Measurements from ENCODE around the gene LAPTM5. TPM values are rescaled to one million over a fixed set of nuclear protein-coding genes. Genes with fewer than 3 reads are reported as not detected.

The LAPTM5 gene
- total and polyA plus RNA-seq, 2 of the 13 experiments (the other 11 are each of a cell fraction or from before 2014, with no cell fraction given) = 0.41 to 0.86 TPM

DNA sequence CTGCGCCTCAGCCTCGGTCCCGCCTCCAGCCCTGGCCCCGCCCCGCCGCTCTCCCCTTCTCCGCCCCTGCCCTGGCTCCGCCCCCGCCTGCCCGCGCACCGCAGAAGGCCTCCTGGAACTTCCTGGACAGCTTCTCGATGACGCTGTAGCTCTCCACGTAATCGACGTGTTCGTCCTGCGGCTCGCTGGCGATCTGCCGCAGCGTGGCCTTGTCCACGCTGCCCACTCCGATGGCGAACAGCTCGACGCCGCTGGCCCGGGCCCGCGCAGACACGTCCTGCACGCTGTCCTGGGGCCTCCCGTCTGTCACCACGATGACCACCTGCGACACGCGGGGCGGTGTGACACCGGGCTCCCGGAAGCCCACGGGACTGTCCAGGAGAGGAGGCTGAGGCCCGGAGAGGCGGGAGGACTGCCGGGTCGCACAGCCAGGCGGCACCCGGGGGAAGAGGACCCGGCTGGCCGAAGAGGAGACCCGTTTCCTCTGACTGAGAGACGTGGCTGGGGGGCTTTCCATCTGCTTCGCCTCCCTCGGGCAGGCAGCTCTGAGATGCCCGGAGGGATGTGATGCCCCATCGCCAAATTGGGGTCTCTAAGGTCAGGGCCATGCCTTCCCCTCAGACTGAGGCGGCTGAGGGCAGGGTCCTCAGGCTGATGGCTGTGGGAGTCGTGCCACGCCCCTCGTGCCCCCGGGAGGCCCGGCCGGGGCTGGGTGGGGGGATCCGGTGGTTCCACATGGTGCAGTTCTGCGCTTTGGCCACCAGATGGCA lies 38.8 kb downstream of the LAPTM5 start (continued):
- TF ChIP-seq, protein P1, sequence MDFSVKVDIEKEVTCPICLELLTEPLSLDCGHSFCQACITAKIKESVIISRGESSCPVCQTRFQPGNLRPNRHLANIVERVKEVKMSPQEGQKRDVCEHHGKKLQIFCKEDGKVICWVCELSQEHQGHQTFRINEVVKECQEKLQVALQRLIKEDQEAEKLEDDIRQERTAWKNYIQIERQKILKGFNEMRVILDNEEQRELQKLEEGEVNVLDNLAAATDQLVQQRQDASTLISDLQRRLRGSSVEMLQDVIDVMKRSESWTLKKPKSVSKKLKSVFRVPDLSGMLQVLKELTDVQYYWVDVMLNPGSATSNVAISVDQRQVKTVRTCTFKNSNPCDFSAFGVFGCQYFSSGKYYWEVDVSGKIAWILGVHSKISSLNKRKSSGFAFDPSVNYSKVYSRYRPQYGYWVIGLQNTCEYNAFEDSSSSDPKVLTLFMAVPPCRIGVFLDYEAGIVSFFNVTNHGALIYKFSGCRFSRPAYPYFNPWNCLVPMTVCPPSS (IDR thresholded peaks at IDR 0.05) = no peak
- peak; percentile 66; the same call in 1 of the 2 replicates for TF ChIP-seq KLF11 (CRISPR knock-in tag; IDR thresholded peaks at IDR 0.05)
- TF ChIP-seq ZNF276 (CRISPR knock-in tag; IDR thresholded peaks at IDR 0.05; ENCODE audit: low read depth) = peak; percentile 50; the same call in 1 of the 2 replicates
- peak; percentile 98 for TF ChIP-seq RAD21 (CRISPR knock-in tag; IDR thresholded peaks at IDR 0.05)
- TF ChIP-seq MTA1 (CRISPR knock-in tag; IDR thresholded peaks at IDR 0.05; ENCODE audit: borderline replicate concordance) = peak; percentile 85; the same call in 1 of the 2 replicates
- TF ChIP-seq HNRNPL (IDR thresholded peaks at IDR 0.05; ENCODE audit: low read depth, low read length) = 0 out of 2 replicates have a peak, but pooled peaks have one; percentile 13
- no peak for TF ChIP-seq AFF4 (CRISPR knock-in tag; IDR thresholded peaks at IDR 0.05)
- no peak for TF ChIP-seq HMG20B (CRISPR knock-in tag; conservative IDR thresholded peaks at IDR 0.05)
- TF ChIP-seq ZSCAN9 (CRISPR knock-in tag; IDR thresholded peaks at IDR 0.05; ENCODE audit: borderline replicate concordance) = no peak; the same call in 1 of the 2 replicates
- peak; percentile 88 for TF ChIP-seq ZNF430 (CRISPR knock-in tag; IDR thresholded peaks at IDR 0.05)
- TF ChIP-seq, protein P2, sequence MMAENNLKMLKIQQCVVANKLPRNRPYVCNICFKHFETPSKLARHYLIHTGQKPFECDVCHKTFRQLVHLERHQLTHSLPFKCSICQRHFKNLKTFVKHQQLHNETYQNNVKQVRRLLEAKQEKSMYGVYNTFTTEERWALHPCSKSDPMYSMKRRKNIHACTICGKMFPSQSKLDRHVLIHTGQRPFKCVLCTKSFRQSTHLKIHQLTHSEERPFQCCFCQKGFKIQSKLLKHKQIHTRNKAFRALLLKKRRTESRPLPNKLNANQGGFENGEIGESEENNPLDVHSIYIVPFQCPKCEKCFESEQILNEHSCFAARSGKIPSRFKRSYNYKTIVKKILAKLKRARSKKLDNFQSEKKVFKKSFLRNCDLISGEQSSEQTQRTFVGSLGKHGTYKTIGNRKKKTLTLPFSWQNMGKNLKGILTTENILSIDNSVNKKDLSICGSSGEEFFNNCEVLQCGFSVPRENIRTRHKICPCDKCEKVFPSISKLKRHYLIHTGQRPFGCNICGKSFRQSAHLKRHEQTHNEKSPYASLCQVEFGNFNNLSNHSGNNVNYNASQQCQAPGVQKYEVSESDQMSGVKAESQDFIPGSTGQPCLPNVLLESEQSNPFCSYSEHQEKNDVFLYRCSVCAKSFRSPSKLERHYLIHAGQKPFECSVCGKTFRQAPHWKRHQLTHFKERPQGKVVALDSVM (CRISPR knock-in tag; IDR thresholded peaks at IDR 0.05) = peak; percentile 67
- 0 out of 2 replicates have a peak, but pooled peaks have one; percentile 68 for TF ChIP-seq RFXAP (CRISPR knock-in tag; IDR thresholded peaks at IDR 0.05; ENCODE audit: borderline replicate concordance)
- TF ChIP-seq NBN (conservative IDR thresholded peaks at IDR 0.05) = no peak
- peak; percentile 61; the same call in 1 of the 2 replicates for TF ChIP-seq TMF1 (CRISPR knock-in tag; IDR thresholded peaks at IDR 0.05; ENCODE audit: low read depth)
- TF ChIP-seq TOPORS (CRISPR knock-in tag; IDR thresholded peaks at IDR 0.05) = no peak
- peak; percentile 39 for TF ChIP-seq RBM39 (IDR thresholded peaks at IDR 0.05; ENCODE audit: low read depth, low read length, poor library complexity, severe bottlenecking)
- no peak for TF ChIP-seq CCAR2 (optimal IDR thresholded peaks at IDR 0.05; ENCODE audit: low read depth, low read length)
- peak; percentile 66 for TF ChIP-seq ZIK1 (CRISPR knock-in tag; IDR thresholded peaks at IDR 0.05; ENCODE audit: borderline replicate concordance, low read depth)

Data from HepG2 (cell line).